ENCODE data around the gene TM9SF3. TPM values are rescaled to one million over a fixed set of nuclear protein-coding genes. Genes with fewer than 3 reads are reported as not detected.

TM9SF3 gene
- total RNA-seq, 4 donors from 2014 or later, result 52.6 to 65.3 (median 55.6) TPM

DNA sequence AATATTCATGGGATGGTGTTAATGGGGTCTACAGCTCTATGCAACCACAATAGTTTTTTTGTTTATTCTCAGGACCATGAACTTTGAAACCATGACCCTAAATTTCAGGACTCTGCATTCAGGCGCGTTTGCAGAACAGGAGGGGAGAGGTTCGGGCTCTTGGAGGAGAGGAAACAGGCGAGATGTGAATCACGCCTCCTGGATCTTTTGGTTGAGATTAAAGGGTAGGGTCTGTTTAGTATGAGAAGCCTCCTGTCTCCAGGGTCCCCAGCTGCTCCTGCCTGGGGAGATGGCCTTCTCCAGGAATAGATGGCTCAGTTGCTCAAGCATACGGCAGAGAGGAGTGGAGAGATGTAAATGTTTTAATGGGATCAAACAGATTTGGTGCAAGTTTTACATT lies 91.3 kb downstream of the TM9SF3 start:
- TF ChIP-seq POLR2AphosphoS5 (IDR thresholded peaks at IDR 0.05) (no peak), POLR2A (IDR thresholded peaks at IDR 0.05) (no peak), EP300 (IDR thresholded peaks at IDR 0.05) (no peak)
- TF ChIP-seq, protein P1, sequence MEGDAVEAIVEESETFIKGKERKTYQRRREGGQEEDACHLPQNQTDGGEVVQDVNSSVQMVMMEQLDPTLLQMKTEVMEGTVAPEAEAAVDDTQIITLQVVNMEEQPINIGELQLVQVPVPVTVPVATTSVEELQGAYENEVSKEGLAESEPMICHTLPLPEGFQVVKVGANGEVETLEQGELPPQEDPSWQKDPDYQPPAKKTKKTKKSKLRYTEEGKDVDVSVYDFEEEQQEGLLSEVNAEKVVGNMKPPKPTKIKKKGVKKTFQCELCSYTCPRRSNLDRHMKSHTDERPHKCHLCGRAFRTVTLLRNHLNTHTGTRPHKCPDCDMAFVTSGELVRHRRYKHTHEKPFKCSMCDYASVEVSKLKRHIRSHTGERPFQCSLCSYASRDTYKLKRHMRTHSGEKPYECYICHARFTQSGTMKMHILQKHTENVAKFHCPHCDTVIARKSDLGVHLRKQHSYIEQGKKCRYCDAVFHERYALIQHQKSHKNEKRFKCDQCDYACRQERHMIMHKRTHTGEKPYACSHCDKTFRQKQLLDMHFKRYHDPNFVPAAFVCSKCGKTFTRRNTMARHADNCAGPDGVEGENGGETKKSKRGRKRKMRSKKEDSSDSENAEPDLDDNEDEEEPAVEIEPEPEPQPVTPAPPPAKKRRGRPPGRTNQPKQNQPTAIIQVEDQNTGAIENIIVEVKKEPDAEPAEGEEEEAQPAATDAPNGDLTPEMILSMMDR (IDR thresholded peaks at IDR 0.05), result no peak
- H3K4me3 ChIP-seq, result no peak overlapping the region
- H3K36me3 ChIP-seq, result no peaks in the 10 kb centered on the region
- no peak overlapping the region for H3K27ac ChIP-seq
- peak in 1 of 2 donors; percentile 31 for DNase-seq (ENCODE audit: low spot score in 2 of 2)
- no peaks in the 10 kb centered on the region for H3K4me1 ChIP-seq
- H3K27me3 ChIP-seq, result peaks cover 11% of the 10 kb centered on the region
- 96% methylated on average over 6 of the region's 6 CpGs for WGBS
- no peaks in the 10 kb centered on the region for H3K9me3 ChIP-seq

DNA sequence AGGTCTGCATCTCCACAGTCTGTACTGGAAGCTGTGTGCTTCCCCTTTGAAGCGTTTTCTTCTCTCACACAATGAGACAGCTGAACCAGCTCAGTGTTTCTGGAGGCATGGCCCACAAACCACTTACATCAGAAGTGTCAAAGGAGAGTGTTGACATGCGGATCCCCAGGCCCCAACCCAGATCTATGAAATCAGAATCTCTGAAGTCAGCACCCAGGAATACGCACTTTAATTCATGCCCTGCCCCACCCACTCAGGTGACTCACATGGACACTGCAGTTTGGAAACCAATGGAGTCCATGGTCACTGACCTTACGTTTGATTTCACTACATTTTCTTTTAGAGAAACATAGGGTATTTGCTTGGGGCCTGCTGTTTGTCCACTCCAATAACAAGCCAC lies 92.1 kb downstream of the TM9SF3 start:
- Histone ChIP-seq H3K27ac (no peak overlapping the region), H3K36me3 (no peaks in the 10 kb centered on the region), H3K4me3 (no peak overlapping the region), H3K4me1 (no peaks in the 10 kb centered on the region), H3K27me3 (peaks cover 14% of the 10 kb centered on the region), H3K9me3 (no peaks in the 10 kb centered on the region)
- peak in 1 of 2 donors; percentile 34 for DNase-seq (ENCODE audit: low spot score in 2 of 2)
- no peak for TF ChIP-seq EP300 (IDR thresholded peaks at IDR 0.05)
- TF ChIP-seq, protein P1 (IDR thresholded peaks at IDR 0.05), result no peak
- no peak for TF ChIP-seq POLR2A (IDR thresholded peaks at IDR 0.05)
- TF ChIP-seq POLR2AphosphoS5 (IDR thresholded peaks at IDR 0.05), result no peak
- 83% methylated on average over 4 of the region's 4 CpGs for WGBS

DNA sequence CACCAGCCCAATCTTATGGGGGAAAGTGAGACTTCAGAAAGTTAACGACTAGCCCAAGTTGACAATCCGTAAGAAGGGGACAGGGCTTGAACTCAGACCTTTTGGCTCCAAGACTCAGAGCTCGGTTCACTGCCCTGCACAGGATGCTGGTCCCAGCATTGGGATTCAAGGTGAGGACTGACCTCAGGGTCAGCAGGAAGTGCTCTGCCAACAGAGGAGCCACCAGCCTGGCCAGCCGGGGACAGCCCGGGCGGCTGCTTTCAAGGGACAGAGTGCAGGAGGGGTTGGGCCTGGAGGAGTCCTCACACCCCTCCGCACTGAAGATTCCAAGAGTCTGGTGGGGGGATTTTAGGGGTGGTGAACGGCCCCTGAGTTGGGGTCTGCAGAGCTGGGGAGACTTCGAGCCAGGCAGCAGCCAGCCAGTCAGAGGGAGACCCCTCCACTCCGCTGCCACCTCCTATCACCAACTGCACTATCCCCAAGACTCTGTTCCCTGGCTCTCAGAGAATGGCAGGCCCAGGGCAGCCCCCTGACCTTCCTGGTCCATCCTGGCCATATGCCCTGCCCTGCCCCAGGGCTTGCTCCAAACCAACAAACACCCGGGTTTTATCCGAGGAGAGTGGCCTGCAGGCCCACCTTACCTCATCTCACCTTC lies 92.8 kb downstream of the TM9SF3 start:
- no peaks in the 10 kb centered on the region for H3K36me3 ChIP-seq
- TF ChIP-seq, protein P1 (IDR thresholded peaks at IDR 0.05), result no peak
- TF ChIP-seq POLR2AphosphoS5 (IDR thresholded peaks at IDR 0.05) (no peak), EP300 (IDR thresholded peaks at IDR 0.05) (no peak), POLR2A (IDR thresholded peaks at IDR 0.05) (no peak)

DNA sequence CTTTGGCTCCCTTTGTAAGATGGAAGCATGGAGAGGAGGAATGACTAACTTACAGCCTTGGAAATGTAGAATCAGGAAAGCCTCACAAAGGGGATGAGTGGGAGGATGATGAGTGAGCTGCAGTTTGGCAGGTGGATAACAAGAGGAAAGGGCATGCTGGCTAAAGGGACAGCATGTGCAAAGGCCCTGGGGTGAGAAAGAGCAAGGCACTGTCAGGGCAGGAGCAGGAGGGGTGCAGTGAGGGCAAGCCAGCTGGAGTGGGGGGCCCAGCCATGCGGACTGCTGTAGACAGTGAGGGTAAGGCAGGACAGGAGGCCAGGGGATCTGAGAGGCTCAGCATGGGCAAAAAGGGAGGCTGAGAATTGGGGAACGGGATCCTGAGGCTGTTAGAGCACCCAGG lies 93.6 kb downstream of the TM9SF3 start:
- DNase-seq (ENCODE audit: low spot score in 2 of 2), result no peak
- H3K27me3 ChIP-seq, result peaks cover 16% of the 10 kb centered on the region
- no peaks in the 10 kb centered on the region for H3K4me1 ChIP-seq
- TF ChIP-seq EP300 (IDR thresholded peaks at IDR 0.05), result no peak
- TF ChIP-seq POLR2A (IDR thresholded peaks at IDR 0.05), result no peak
- TF ChIP-seq, protein P1 (IDR thresholded peaks at IDR 0.05), result no peak
- no peak for TF ChIP-seq POLR2AphosphoS5 (IDR thresholded peaks at IDR 0.05)
- H3K36me3 ChIP-seq, result no peaks in the 10 kb centered on the region
- 84% methylated on average over 2 of the region's 2 CpGs for WGBS
- H3K9me3 ChIP-seq, result no peaks in the 10 kb centered on the region
- H3K4me3 ChIP-seq, result no peak overlapping the region
- H3K27ac ChIP-seq, result no peak overlapping the region

More for the DNA sequence above, 92.8 kb downstream of the TM9SF3 start:
- DNase-seq (ENCODE audit: low spot score in 2 of 2), result peak in 1 of 2 donors; percentile 16
- WGBS, result 95% methylated on average over 11 of the region's 12 CpGs
- no peaks in the 10 kb centered on the region for H3K4me1 ChIP-seq
- H3K27ac ChIP-seq, result no peak overlapping the region
- H3K4me3 ChIP-seq, result no peak overlapping the region
- H3K9me3 ChIP-seq, result no peaks in the 10 kb centered on the region
- peaks cover 15% of the 10 kb centered on the region for H3K27me3 ChIP-seq

DNA sequence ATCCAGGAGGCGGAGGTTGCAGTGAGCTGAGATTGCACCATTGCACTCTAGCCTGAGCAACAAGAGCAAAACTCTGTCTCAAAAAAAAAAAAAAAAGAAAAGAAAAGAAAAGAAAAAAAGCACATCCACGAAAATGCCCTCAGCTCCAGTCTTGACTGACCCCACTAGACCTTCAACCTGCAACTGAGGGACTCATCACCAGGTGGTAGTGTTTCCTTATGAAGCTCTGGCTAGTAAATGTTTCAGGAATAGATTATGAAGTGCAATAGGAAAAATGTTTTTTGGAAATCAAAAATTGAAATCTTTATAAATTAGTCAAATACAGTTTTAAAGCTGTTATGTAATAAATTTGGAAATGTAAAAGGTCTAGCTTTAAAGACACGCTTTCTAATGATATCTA lies 95.5 kb downstream of the TM9SF3 start:
- 73% methylated on average over 3 of the region's 3 CpGs for WGBS
- H3K27me3 ChIP-seq, result peaks cover 26% of the 10 kb centered on the region
- DNase-seq (ENCODE audit: low spot score in 2 of 2), result no peak
- no peaks in the 10 kb centered on the region for H3K4me1 ChIP-seq
- TF ChIP-seq EP300 (IDR thresholded peaks at IDR 0.05) (no peak), POLR2A (IDR thresholded peaks at IDR 0.05) (no peak), POLR2AphosphoS5 (IDR thresholded peaks at IDR 0.05) (no peak)
- TF ChIP-seq, protein P1 (IDR thresholded peaks at IDR 0.05), result no peak
- no peak overlapping the region for H3K4me3 ChIP-seq
- no peaks in the 10 kb centered on the region for H3K9me3 ChIP-seq
- no peaks in the 10 kb centered on the region for H3K36me3 ChIP-seq
- H3K27ac ChIP-seq, result no peak overlapping the region

All from suprapubic skin (tissue), 4 donors.